ENCODE results near the gene PRDM4. TPM values are rescaled to one million over a fixed set of nuclear protein-coding genes. Genes with fewer than 3 reads are reported as not detected.

The PRDM4 gene
- total RNA-seq, 4 donors from 2014 or later, result 13.8 to 21.0 (median 19.2) TPM

GRCh38 chr12:107788690-107789458, 27.9 kb upstream of the PRDM4 start:
- H3K4me1 ChIP-seq, result no peaks in the 10 kb centered on the region
- ATAC-seq (no peak), DNase-seq (no peak)
- TF ChIP-seq CTCF (IDR thresholded peaks at IDR 0.05 in 4 of 5, conservative IDR thresholded peaks at IDR 0.05 in 1 of 5) (no peak), POLR2A (IDR thresholded peaks at IDR 0.05) (no peak)
- no peak overlapping the region for H3K27ac ChIP-seq
- intact Hi-C loops (cut with DNase I; ENCODE audit: low total_unique reads) (no loop called here), in situ Hi-C loops (cut with MboI; ENCODE audit: low sequenced_read_pairs in 4 of 4) (no loop called here)
- H3K27me3 ChIP-seq, result peaks cover 0 to 2% (median 0%) of the 10 kb centered on the region in 3 donors
- no peaks in the 10 kb centered on the region for H3K9me3 ChIP-seq
- H3K36me3 ChIP-seq, result no peaks in the 10 kb centered on the region
- no peak overlapping the region for H3K4me3 ChIP-seq

GRCh38 chr12:107788281-107788680, 27.3 kb upstream of the PRDM4 start:
- Histone ChIP-seq H3K4me3 (no peak overlapping the region), H3K36me3 (no peaks in the 10 kb centered on the region), H3K4me1 (no peaks in the 10 kb centered on the region), H3K9me3 (no peaks in the 10 kb centered on the region), H3K27ac (no peak overlapping the region), H3K27me3 (peaks cover 0 to 2% (median 0%) of the 10 kb centered on the region in 3 donors)
- no peak for TF ChIP-seq CTCF (IDR thresholded peaks at IDR 0.05 in 4 of 5, conservative IDR thresholded peaks at IDR 0.05 in 1 of 5)
- no peak for TF ChIP-seq POLR2A (IDR thresholded peaks at IDR 0.05)
- intact Hi-C loops (cut with DNase I; ENCODE audit: low total_unique reads) (no loop called here), in situ Hi-C loops (cut with MboI; ENCODE audit: low sequenced_read_pairs in 4 of 4) (no loop called here)
- DNase-seq (no peak), ATAC-seq (no peak)

- Histone ChIP-seq H3K9me3 (no peaks in the 10 kb centered on the region), H3K4me1 (no peaks in the 10 kb centered on the region), H3K4me3 (no peak overlapping the region), H3K27ac (no peak overlapping the region), H3K36me3 (no peaks in the 10 kb centered on the region), H3K27me3 (no peaks in the 10 kb centered on the region)
- DNase-seq (no peak), ATAC-seq (no peak)
- TF ChIP-seq POLR2A (IDR thresholded peaks at IDR 0.05) (no peak), CTCF (IDR thresholded peaks at IDR 0.05 in 4 of 5, conservative IDR thresholded peaks at IDR 0.05 in 1 of 5) (no peak)
- in situ Hi-C loops (cut with MboI; ENCODE audit: low sequenced_read_pairs in 4 of 4) (no loop called here), intact Hi-C loops (cut with DNase I; ENCODE audit: low total_unique reads) (no loop called here)
Measured at GRCh38 chr12:107783406-107784376, 22.8 kb upstream of the PRDM4 start.

GRCh38 chr12:107782067-107782466, 21.1 kb upstream of the PRDM4 start:
- DNase-seq, result no peak
- no peak overlapping the region for H3K4me3 ChIP-seq
- no peaks in the 10 kb centered on the region for H3K36me3 ChIP-seq
- peaks cover 0 to 10% (median 4%) of the 10 kb centered on the region in 3 donors for H3K27me3 ChIP-seq
- in situ Hi-C loops (cut with MboI; ENCODE audit: low sequenced_read_pairs in 4 of 4) (no loop called here), intact Hi-C loops (cut with DNase I; ENCODE audit: low total_unique reads) (no loop called here)
- ATAC-seq, result no peak
- no peak overlapping the region for H3K27ac ChIP-seq
- H3K9me3 ChIP-seq, result no peaks in the 10 kb centered on the region
- H3K4me1 ChIP-seq, result no peaks in the 10 kb centered on the region
- no peak for TF ChIP-seq POLR2A (IDR thresholded peaks at IDR 0.05)
- TF ChIP-seq CTCF (IDR thresholded peaks at IDR 0.05 in 4 of 5, conservative IDR thresholded peaks at IDR 0.05 in 1 of 5), result no peak
